NT2/D1 (cell line): ENCODE results near the gene SBK2.

Experiments
- DNase-seq: peaks from one replicate; pipeline ENCODE4 v3.0.0-alpha.2; 2011; ENCODE audit warnings: low read depth, low spot score
- H3K27me3 ChIP-seq: 2 replicates; pipeline ENCODE4 v1.6.0; 2011; ENCODE audit warnings: mild to moderate bottlenecking; ENCODE audit not compliant: insufficient read length, insufficient read depth
- H3K36me3 ChIP-seq: 2 replicates; pipeline ENCODE4 v1.6.1; 2011; ENCODE audit warnings: mild to moderate bottlenecking, low read length, mixed read lengths; ENCODE audit not compliant: insufficient read depth, insufficient read length
- H3K4me1 ChIP-seq: 2 replicates; pipeline ENCODE4 v1.5.1; 2011; ENCODE audit not compliant: insufficient read depth, insufficient read length
- H3K4me3 ChIP-seq: 2 replicates; pipeline ENCODE4 v1.5.1; 2011; ENCODE audit warnings: low read depth; ENCODE audit not compliant: insufficient read length
- H3K9ac ChIP-seq: 2 replicates; pipeline ENCODE4 v1.6.0; 2011; ENCODE audit warnings: low read depth; ENCODE audit not compliant: insufficient read length
- H3K9me3 ChIP-seq: 2 replicates; pipeline ENCODE4 v1.5.1; 2011; ENCODE audit warnings: mild to moderate bottlenecking, low read length; ENCODE audit not compliant: insufficient read depth
- SUZ12 ChIP-seq: IDR thresholded peaks from 2 replicates; pipeline ENCODE4 v1.6.1; 2011; ENCODE audit not compliant: insufficient read length, insufficient read depth; ENCODE audit errors: extremely low read depth
- YY1 ChIP-seq: IDR thresholded peaks from 2 replicates; pipeline ENCODE4 v1.6.1; 2011; ENCODE audit not compliant: insufficient read length, insufficient read depth
- ZNF274 ChIP-seq: IDR thresholded peaks from 2 replicates; pipeline ENCODE4 v1.6.1; 2011; ENCODE audit warnings: mild to moderate bottlenecking, low read depth, low read length

The SBK2 gene

DNA sequence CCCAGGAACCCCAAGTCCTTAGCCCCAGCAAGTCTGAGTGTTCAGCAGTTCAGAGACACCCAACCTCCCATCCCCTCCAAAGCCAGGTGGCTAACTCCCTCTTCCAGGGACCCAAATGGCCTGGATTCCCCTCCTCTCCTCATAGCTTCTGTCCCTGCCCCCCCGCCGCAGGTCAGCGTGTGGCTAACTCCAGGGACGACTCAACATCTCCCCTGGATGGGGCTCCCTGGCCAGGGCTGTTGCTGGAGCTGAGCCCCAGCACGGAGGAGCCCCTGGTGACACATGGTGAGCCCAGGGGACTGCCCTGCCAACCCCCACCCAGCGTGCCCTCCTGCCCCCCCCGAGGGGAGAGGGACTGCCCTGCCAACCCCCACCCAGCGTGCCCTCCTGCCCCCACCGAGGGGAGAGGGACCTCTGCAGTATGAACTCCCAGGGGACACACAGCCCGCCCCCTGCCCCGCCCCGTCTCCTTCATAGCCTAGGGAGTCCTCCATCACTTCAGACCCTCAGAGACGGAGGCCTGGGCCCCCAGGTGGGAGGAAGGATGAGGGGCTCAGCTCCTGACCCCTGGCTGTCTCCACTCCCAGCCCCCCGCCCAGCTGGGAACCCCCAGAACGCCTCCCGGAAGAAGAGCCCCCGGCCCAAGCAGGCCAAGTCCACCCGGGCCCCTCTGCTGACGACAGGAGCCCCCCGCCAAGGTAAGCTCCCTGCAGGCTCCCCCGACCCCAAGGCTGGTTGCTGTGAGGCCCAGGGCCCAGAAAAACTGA, 47.0 kb downstream of the SBK2 start:
- Histone ChIP-seq H3K4me3 (no peak overlapping the region), H3K36me3 (peaks cover 7% of the 10 kb centered on the region), H3K9me3 (no peaks in the 10 kb centered on the region), H3K9ac (peak overlapping the region; percentile 50), H3K4me1 (peaks cover 28% of the 10 kb centered on the region), H3K27me3 (no peaks in the 10 kb centered on the region)
- DNase-seq = no peak
- TF ChIP-seq YY1 (no peak), SUZ12 (no peak)

DNA sequence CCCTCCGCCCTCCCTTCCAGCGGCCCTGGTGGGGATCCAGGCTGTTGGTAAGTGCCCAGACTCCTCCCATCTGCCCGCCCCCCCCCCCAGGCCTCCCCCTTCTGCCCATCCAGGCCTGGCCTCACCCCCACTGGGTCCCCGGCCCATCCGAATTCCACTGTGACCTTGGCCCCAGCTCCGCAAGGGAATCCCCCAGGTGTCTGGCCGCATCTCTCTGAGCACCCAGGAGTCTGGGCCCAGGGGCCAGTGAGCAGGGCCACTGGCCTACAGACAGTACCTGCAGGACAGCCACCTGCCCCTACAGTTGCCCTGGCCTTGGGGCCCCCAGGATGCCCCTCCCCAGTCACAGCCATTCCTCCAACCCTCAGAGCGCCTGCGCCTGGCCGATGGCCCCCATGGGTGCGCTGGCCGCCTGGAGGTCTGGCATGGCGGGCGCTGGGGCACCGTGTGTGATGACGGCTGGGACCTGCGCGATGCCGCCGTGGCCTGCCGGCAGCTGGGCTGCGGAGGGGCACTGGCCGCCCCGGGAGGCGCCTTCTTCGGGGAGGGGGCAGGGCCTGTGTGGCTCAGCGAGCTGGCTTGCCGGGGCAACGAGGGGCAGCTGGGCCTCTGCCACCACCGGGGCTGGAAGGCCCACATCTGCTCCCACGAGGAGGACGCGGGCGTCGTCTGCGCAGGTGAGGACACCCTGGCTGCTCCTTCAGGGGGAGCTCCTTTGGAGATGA, 47.8 kb downstream of the SBK2 start:
- H3K9ac ChIP-seq = peak overlapping the region; percentile 50
- no peaks in the 10 kb centered on the region for H3K27me3 ChIP-seq
- H3K9me3 ChIP-seq = no peaks in the 10 kb centered on the region
- no peak overlapping the region for H3K4me3 ChIP-seq
- no peak for TF ChIP-seq ZNF274
- TF ChIP-seq SUZ12 = no peak
- no peak for TF ChIP-seq YY1
- peaks cover 7% of the 10 kb centered on the region for H3K36me3 ChIP-seq
- no peak for DNase-seq
- H3K4me1 ChIP-seq = peaks cover 20% of the 10 kb centered on the region

DNA sequence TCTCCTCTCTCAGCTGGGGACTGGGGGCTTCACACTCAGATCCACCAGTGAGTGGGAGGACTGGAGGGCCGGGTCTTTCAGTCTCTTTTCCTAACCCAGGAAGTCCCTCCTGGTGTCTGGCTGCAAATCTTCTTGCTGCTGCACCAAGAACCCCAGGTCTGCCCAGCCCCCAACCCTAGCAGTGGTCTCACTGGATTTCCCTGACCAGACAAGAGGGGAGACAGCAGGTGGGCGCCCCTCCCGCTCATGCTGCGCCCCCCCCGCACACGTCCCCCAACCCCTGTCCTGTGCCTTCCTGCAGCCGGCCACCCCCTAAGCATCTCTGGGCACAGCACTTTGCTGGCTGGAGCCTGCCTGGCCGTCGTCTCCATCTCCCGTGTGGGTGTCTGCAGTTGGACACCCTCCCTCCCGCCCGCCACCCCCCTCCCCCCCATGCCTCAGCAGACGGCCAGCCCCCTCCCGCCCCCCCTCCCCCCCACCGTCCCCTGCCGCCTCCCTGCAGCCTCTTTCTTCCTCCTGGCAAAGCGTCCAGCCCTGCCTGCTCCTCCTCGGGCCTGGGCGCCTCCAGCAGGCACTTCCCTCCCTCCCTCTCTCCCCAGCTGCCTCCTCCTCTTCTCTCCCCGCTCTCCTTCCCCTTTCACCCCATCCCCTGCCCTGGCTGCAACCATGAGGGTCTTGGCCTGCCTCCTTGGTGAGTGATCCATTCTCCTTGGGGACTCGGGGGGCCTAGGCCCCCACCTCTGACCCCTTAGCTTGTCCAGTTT, 48.8 kb downstream of the SBK2 start, which contains the start of gene SSC5D:
Gene SSC5D, plus strand, starts transcription at position 513 of the 764 bp plus-strand sequence. Its CDS starts 154 bp downstream, at position 667.
- H3K36me3 ChIP-seq = peaks cover 9% of the 10 kb centered on the region
- no peaks in the 10 kb centered on the region for H3K27me3 ChIP-seq
- H3K4me1 ChIP-seq = peaks cover 16% of the 10 kb centered on the region
- peak within 1 kb of the TSS; percentile 76 for H3K9ac ChIP-seq
- peak within 1 kb of the TSS; percentile 32 for H3K4me3 ChIP-seq
- H3K9me3 ChIP-seq = no peaks in the 10 kb centered on the region
- TF ChIP-seq SUZ12 = no peak
- TF ChIP-seq YY1 = no peak
- TF ChIP-seq ZNF274 = no peak
- no peak for DNase-seq

DNA sequence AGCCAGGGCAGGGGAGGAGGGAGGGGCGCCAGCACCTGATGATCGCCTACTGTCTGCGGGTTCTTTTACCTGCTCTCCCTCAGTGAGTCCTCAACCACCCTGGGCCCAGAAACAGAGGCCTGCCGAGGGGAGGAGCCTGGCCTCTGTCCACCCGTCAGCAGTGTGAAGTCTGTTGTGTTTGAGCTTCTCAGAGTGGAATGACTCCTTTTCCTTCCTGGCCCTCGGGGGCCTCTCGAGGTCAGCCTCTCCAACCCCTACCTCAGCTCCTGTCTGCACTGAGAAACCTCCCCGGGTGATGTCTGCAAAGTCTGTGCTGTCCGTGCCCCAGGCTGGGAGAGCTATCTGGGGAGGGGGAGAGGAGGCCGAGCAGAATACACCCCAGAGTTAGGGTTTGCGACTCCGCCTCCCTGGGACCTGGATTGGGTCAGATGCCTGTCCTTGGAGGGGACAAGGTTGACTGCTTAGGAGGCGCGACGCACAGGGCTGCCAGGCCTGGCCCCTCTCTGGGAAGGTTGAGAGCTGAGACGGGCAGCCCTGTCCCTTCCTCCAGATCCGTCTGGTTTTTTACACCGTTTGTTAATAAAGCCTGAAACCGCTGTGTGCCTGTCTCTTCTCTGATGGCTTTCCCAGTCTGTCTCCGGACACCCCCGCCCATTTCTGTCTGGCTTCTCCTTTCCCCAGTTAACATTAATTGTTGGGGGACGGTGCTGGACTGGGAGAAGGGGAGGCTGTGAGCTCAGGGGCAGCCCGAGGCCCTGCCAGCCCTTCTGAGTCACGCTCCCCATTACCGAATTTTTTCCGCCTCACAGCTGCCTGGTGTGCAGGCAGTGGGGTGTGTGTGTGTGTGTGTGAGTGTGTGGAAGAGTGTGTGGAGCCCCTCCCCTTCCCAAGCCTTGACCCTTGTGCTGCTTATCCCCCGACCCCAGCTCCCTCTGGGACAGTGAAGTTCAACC, 49.7 kb downstream of the SBK2 start:
- H3K27me3 ChIP-seq = no peaks in the 10 kb centered on the region
- no peaks in the 10 kb centered on the region for H3K9me3 ChIP-seq
- peak overlapping the region; percentile 76 for H3K9ac ChIP-seq
- H3K4me3 ChIP-seq = peak overlapping the region; percentile 18
- peaks cover 14% of the 10 kb centered on the region for H3K4me1 ChIP-seq
- peaks cover 13% of the 10 kb centered on the region for H3K36me3 ChIP-seq
- TF ChIP-seq ZNF274 (no peak), SUZ12 (no peak)
- no peak for DNase-seq

DNA sequence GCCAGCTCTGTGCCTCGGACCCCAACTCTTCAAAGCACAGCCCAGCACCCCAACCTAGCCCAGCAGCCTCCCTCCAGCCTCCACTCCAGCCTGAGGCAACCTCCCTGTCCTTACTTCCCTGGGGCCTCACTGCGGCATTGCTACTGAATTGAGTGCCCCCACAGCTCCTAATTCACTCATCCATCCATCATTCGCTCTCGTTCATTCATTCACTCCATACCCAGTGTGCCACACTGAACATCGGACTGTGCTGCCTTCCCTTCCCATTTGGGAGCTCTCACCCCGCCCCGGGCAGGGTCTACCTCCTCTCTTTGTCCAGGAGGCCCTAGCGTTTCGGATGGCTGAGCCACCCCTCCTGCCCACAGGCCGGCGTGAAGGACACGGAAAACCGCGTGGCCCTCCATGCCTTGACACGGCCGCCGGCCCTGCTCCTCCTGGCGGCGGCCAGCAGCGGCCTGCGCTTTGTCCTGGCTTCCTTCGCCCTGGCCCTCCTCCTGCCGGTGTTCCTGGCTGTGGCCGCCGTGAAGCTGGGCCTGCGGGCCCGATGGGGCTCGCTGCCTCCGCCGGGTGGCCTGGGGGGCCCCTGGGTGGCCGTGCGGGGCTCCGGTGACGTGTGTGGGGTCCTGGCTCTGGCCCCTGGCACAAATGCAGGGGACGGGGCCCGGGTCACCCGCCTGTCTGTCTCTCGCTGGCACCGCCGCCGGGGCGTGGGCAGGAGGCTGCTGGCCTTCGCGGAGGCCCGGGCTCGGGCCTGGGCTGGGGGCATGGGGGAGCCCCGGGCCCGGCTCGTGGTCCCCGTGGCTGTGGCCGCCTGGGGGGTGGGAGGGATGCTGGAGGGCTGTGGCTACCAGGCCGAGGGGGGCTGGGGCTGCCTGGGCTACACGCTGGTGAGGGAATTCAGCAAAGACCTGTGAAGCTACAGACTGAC, 50.6 kb downstream of the SBK2 start:
- no peaks in the 10 kb centered on the region for H3K9me3 ChIP-seq
- no peaks in the 10 kb centered on the region for H3K27me3 ChIP-seq
- H3K4me1 ChIP-seq = peaks cover 14% of the 10 kb centered on the region
- H3K9ac ChIP-seq = peak overlapping the region; percentile 76
- DNase-seq = no peak
- H3K36me3 ChIP-seq = peaks cover 13% of the 10 kb centered on the region
- peak overlapping the region; percentile 18 for H3K4me3 ChIP-seq
- no peak for TF ChIP-seq SUZ12

DNA sequence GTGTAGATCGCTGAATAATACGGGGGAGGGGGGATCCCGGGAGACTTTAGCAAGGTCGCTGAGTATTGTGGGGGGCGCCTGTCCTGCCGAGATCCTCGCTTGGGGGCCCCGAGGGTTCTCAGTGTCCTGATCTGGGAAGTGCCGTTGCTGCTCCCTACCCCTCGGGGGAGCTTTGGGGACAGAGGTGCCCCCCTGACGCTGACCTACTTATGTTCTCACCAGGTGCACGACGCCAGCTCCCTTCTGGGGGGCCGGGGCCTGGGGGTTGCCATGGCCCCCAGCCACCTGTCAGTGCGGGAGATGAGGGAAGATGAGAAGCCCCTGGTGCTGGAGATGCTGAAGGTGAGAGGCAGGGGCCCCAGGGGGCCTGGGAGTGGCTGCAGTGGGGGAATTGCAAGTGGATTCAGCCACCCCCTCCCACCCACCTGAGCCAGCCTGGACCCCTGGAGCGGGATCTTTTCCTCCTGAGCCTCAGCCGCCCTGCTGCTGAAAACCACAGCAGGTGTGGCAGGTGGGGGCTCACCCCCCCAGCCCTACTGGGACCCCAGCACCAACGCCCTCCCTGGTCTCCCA, 51.4 kb downstream of the SBK2 start:
- DNase-seq = no peak
- TF ChIP-seq YY1 (no peak), SUZ12 (no peak), ZNF274 (no peak)
- Histone ChIP-seq H3K9ac (peak overlapping the region; percentile 82), H3K27me3 (no peaks in the 10 kb centered on the region), H3K36me3 (peaks cover 13% of the 10 kb centered on the region), H3K4me3 (peak overlapping the region; percentile 64), H3K9me3 (no peaks in the 10 kb centered on the region), H3K4me1 (peaks cover 14% of the 10 kb centered on the region)
